ENCODE measurements around the gene NR1D1. TPM values are rescaled to one million over a fixed set of nuclear protein-coding genes. Genes with fewer than 3 reads are reported as not detected.

NR1D1 gene
- total RNA-seq = 13.2 TPM

GRCh38 chr17:40100419-40100668, at the start of gene NR1D1:
TSS of gene NR1D1 (minus strand) at chr17:40100589. CDS start at chr17:40100094, 495 bp downstream.

GRCh38 chr17:40121181-40122135, 21.1 kb upstream of the NR1D1 start, which contains the start of gene MSL1:
TSS of gene MSL1 (plus strand) at chr17:40121971. CDS start at chr17:40122613, 642 bp downstream.

GRCh38 chr17:40062329-40063186, 37.8 kb downstream of the NR1D1 start, which contains the start of gene THRA:
TSS of gene THRA (plus strand) at chr17:40062965. CDS start at chr17:40074489, 11,524 bp downstream.

Other genes with a start within 250 kb of the NR1D1 start
- 0.55 TPM for gene IKZF3, start 236.3 kb downstream of the NR1D1 start, total RNA-seq
- gene ZPBP2, start 232.4 kb downstream of the NR1D1 start, total RNA-seq = not detected
- 12.9 TPM for gene GSDMB, start 182.0 kb downstream of the NR1D1 start, total RNA-seq
- 55.5 TPM for gene ORMDL3, start 173.0 kb downstream of the NR1D1 start, total RNA-seq
- not detected for gene LRRC3C, start 172.9 kb downstream of the NR1D1 start, total RNA-seq
- gene GSDMA, start 137.6 kb downstream of the NR1D1 start, total RNA-seq = not detected
- 75.3 TPM for gene PSMD3, start 119.8 kb downstream of the NR1D1 start, total RNA-seq
- not detected for gene CSF3, start 85.1 kb downstream of the NR1D1 start, total RNA-seq
- 91.3 TPM for gene MED24, start 46.2 kb downstream of the NR1D1 start, total RNA-seq
- gene THRA, start 37.6 kb downstream of the NR1D1 start, total RNA-seq = 96.6 TPM
- 91.9 TPM for gene MSL1, start 21.4 kb upstream of the NR1D1 start, total RNA-seq
- gene CASC3, start 39.9 kb upstream of the NR1D1 start, total RNA-seq = 71.7 TPM
- 16.2 TPM for gene RAPGEFL1, start 76.9 kb upstream of the NR1D1 start, total RNA-seq
- 13.6 TPM for gene WIPF2, start 118.7 kb upstream of the NR1D1 start, total RNA-seq
- gene CDC6, start 187.3 kb upstream of the NR1D1 start, total RNA-seq = 6.3 TPM
- gene RARA, start 208.6 kb upstream of the NR1D1 start, total RNA-seq = 50.1 TPM